ENCODE results near the gene HMGN1.

The HMGN1 gene

DNA sequence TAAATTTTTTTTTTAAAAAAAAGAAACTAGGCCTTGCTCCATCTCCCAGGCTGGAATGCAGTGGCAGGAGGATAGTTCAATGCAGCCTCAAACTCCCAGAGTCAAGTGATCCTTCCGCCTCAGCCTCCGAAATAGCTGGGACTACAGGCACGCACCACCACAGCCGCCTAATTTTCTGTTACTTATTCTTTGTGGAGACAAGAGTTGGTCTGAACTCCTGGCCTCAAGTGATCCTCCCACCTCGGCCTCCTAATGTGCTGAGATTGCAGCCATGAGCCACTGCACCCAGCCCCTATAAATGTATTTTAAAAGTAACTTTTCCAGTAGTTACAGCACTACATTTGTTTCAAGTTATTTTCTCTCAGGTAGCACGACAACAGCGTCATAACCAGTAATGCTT is 37.7 kb downstream of the HMGN1 start:
- DNase-seq (ENCODE audit: low read depth in 1 of 2, low spot score in 1 of 2) = no peak

DNA sequence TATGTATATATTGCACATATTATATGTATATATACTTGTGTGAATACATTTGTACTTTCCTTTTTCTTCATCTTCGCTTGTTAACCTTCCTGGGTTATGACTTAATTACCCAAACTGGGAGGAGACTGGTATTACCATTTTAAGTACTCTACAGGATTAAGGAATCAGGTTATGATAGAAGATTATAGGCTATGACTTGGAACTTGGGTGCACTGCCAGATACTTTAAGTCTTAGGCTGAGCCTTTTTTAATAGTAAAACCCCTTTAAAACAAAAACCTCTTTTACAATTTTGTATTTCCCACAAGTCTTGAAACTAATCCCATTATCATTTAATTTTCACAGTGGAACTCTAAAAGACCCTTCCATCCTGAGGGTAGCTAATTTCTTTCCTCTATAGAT is 41.4 kb downstream of the HMGN1 start:
- DNase-seq (ENCODE audit: low read depth in 1 of 2, low spot score in 1 of 2) = no peak

DNA sequence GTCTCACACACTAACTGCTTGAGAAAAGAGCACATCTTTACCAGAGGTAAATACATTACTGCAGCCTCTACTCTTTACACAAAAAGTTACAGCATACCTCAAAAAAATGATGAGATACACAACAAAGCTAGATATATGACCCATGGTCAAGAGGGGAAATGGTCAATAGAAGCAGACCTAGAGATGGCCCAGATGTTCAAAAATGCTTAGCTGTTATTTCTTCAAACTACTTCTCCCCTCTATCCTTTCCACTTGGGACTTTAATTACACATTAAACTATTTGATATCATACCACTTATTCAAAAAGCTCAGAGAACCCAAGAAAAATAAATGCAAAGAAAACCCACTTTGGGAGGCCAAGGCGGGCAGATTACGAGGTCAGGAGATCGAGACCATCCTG is 48.3 kb downstream of the HMGN1 start:
- DNase-seq (ENCODE audit: low read depth in 1 of 2, low spot score in 1 of 2) = no peak

DNA sequence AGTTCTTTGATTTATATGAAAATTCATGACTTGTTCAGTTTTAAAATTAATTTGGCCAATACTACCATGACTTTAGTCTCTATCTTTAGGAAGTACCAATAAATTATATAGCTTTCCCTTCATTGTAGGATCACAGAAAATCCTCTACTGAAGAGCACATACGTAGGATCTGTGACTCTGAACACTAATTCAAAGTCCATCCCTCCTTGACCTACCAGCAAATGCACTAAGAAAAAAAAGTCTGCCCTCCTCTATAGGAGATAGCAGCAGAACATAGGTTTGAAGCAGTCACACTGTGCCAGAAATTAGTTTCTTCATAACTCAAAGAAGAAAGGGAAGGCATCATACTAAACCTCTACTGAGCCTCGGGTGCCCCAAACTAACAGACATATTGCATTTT is 52.0 kb downstream of the HMGN1 start:
- DNase-seq (ENCODE audit: low read depth in 1 of 2, low spot score in 1 of 2) = no peak
